ENCODE measurements around the gene PPARA.

Gene PPARA

DNA sequence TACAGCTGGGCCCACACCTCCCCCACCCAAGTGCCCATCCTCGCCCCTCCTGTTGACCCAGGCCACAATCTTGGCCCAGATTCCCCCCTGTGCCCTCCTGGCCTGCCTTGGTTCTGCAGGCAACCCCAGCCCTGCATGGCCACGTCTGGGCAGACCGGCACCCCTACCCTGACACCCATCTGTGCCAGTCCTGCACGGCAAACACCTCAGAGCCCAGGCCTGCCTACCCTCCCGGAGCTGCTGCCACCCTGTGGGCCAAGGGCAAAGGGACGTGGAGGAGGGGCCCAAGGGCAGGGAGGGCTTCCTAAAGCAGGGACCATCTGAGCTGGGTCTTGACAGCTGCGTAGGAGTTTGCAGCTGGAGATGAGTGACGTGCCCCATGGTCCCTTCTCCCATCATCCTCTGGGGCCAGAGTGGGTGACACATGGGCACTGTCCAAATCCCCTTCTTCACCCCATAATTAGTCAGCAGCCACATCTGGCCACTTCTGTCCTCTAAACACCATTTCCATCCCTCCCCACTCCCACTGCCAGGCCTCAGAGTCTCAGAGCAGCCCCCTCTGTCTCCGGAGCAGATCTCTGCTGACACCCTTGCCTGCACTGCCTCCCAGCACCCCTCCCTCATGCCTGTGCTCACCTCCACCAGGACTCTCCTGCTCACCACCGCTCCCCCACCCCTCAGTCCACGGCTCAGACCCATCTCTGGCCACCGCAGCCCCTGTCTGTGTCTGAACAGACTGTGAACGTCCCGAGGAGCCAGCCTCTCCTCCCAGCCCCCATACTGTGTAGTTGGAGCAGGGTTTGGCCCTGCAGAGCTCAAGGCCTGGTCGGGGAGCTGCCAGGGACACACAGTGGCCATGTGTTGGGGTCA is 35.6 kb upstream of the PPARA start:
- no peaks in the 10 kb centered on the region for H3K79me2 ChIP-seq (ENCODE audit: control insufficient read depth, insufficient read depth, low read length, unreplicated experiment)
- no peak overlapping the region for H3K4me3 ChIP-seq (ENCODE audit: low read depth, low read length)
- no peak overlapping the region for H3K27ac ChIP-seq (ENCODE audit: low read depth, low read length)
- H2AFZ ChIP-seq (ENCODE audit: low read length, unreplicated experiment), result no peak overlapping the region
- no peaks in the 10 kb centered on the region for H3K27me3 ChIP-seq (ENCODE audit: insufficient read depth, low read length)
- peaks cover 6% of the 10 kb centered on the region for H3K4me1 ChIP-seq (ENCODE audit: control insufficient read depth, insufficient read depth, low read length, unreplicated experiment)
- H3K36me3 ChIP-seq (ENCODE audit: insufficient read depth, low read length), result peaks cover 2% of the 10 kb centered on the region; the same call in 1 of the 2 replicates

DNA sequence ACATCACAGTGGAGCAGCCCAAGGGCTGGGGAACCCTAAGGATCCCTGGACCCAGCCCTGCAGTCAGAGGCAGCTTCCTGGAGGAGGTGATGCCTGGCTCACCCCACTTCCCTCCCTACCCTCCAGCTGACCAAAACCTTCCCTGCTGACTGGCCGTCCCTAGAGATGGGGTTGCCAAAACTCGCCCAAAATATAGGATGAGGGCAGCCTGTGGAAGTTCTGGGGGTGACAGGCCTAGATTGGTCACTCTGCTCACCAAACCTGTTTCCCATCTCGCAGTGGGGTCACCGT is 35.0 kb upstream of the PPARA start:
- Histone ChIP-seq H3K4me3 (ENCODE audit: low read depth, low read length) (no peak overlapping the region), H3K27me3 (ENCODE audit: insufficient read depth, low read length) (no peaks in the 10 kb centered on the region), H3K36me3 (ENCODE audit: insufficient read depth, low read length) (no peaks in the 10 kb centered on the region; the same call in 1 of the 2 replicates), H2AFZ (ENCODE audit: low read length, unreplicated experiment) (no peak overlapping the region), H3K79me2 (ENCODE audit: control insufficient read depth, insufficient read depth, low read length, unreplicated experiment) (no peaks in the 10 kb centered on the region), H3K4me1 (ENCODE audit: control insufficient read depth, insufficient read depth, low read length, unreplicated experiment) (peaks cover 5% of the 10 kb centered on the region), H3K27ac (ENCODE audit: low read depth, low read length) (no peak overlapping the region)

DNA sequence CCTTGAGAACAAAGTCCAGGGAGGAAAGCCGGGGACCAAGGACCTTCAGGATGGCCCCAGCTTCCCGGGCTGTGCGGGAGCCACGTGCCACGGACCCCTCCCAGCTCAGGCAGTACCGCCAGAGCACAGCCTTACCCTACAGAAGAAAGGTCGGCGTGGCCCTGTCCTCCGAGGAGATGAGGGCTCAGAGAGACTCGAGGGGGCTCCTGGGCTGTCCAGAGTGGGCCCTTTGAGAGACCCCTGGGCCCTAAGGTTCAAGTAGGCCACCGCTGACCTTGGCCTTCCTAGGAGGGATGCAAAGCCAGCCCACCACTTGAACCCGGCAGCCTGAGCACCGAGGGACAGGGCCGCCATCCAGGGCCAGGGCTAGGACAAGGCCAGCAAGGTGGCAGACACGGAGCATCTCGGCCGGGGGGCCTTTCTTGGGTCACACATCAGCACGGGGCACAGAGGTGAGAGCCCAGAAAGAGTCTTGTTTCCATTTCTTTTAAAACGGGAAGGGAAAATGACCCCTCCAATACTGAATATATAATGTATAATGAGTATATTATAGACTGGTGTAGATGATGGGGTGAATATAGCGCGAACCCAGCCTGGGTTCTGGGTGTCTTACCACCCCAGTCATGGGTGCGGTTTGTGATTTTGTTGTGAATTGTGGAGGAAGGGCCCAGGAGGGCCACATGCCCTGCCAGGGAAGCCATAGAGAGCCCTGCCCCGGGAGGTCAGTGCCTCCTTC is 34.4 kb upstream of the PPARA start:
- no peaks in the 10 kb centered on the region for H3K4me1 ChIP-seq (ENCODE audit: control insufficient read depth, insufficient read depth, low read length, unreplicated experiment)
- H3K79me2 ChIP-seq (ENCODE audit: control insufficient read depth, insufficient read depth, low read length, unreplicated experiment), result no peaks in the 10 kb centered on the region
- no peak overlapping the region for H3K4me3 ChIP-seq (ENCODE audit: low read depth, low read length)
- no peaks in the 10 kb centered on the region for H3K36me3 ChIP-seq (ENCODE audit: insufficient read depth, low read length)
- peak overlapping the region; percentile 23; the same call in 1 of the 2 replicates for H3K27ac ChIP-seq (ENCODE audit: low read depth, low read length)
- no peak overlapping the region for H2AFZ ChIP-seq (ENCODE audit: low read length, unreplicated experiment)
- no peaks in the 10 kb centered on the region for H3K27me3 ChIP-seq (ENCODE audit: insufficient read depth, low read length)

DNA sequence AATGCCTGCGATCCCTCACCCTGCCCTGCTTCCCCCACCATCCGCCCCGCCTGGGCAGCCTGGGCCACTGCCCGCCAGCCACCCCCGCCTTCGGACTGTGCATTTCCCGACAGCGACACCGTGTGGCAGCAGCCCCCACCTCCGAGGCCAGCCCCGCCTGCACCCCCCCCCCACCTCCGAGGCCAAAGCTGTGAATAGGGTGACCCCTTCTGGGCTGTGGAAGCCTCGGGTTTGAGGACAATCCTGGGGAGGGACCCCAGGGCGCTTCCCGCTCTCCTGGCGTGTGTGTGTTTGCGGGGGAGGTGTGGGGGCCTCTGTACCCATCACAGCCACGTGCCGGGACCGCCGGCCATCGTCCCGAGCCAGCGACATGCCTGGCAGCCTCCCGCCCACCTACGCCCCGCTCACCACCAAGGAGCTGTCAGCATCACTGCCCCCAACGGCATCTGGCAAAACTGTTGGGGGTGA is 33.8 kb upstream of the PPARA start:
- H2AFZ ChIP-seq (ENCODE audit: low read length, unreplicated experiment), result no peak overlapping the region
- no peak overlapping the region for H3K27ac ChIP-seq (ENCODE audit: low read depth, low read length)
- H3K4me3 ChIP-seq (ENCODE audit: low read depth, low read length), result no peak overlapping the region
- H3K36me3 ChIP-seq (ENCODE audit: insufficient read depth, low read length), result no peaks in the 10 kb centered on the region
- no peaks in the 10 kb centered on the region for H3K4me1 ChIP-seq (ENCODE audit: control insufficient read depth, insufficient read depth, low read length, unreplicated experiment)
- H3K27me3 ChIP-seq (ENCODE audit: insufficient read depth, low read length), result no peaks in the 10 kb centered on the region
- no peaks in the 10 kb centered on the region for H3K79me2 ChIP-seq (ENCODE audit: control insufficient read depth, insufficient read depth, low read length, unreplicated experiment)

DNA sequence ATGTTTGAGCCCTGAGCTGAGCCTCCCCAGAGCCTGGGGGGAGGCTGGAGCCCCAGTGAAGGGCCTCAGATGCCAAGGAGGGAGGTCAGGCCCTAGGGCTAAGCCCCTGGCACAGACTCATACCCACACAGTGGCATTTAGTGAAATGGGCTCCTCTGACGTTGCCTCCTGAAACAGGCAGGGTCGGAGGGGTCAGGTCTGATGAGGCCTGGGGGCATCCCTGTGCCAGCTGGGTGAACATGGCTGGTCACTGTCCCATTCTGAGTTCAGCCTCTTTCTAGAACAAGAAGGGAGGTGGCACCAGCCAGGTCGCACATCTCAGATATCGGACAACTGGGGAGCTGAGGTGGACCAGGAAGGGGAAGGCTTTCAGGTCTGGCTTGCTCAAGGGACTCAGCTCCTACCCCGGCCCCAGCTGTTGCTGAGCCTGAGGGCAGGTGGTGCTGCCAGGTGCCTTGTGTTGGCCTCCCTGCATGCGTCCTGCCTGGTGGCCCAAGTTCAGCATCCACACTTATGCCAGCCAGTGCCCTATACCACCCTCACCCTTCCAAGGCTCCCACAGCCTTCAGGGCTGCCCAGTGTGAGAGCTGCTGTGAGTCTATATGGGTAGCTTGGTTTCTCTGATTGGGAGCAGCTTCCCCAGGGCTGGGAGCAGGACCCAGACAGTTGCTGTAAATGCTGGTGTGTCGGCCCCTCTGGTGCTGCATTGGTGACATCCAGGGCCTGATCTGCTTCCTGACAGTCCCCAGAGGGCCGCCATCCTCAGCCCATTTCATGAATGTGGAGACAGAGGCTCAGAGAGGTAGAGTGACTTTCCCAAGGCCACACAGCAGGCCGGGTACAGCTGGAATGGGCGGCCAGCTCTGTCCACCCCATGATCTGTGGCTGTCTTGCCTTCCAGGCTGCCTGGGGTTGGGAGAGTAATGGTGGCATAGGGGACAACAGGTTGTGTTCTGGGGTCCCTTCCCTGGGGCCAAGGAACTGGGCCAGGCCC is 32.8 kb upstream of the PPARA start:
- Histone ChIP-seq H3K4me1 (ENCODE audit: control insufficient read depth, insufficient read depth, low read length, unreplicated experiment) (peaks cover under 1% of the 10 kb centered on the region), H3K27me3 (ENCODE audit: insufficient read depth, low read length) (no peaks in the 10 kb centered on the region), H3K79me2 (ENCODE audit: control insufficient read depth, insufficient read depth, low read length, unreplicated experiment) (no peaks in the 10 kb centered on the region), H3K4me3 (ENCODE audit: low read depth, low read length) (no peak overlapping the region), H2AFZ (ENCODE audit: low read length, unreplicated experiment) (no peak overlapping the region), H3K36me3 (ENCODE audit: insufficient read depth, low read length) (no peaks in the 10 kb centered on the region), H3K27ac (ENCODE audit: low read depth, low read length) (no peak overlapping the region)

DNA sequence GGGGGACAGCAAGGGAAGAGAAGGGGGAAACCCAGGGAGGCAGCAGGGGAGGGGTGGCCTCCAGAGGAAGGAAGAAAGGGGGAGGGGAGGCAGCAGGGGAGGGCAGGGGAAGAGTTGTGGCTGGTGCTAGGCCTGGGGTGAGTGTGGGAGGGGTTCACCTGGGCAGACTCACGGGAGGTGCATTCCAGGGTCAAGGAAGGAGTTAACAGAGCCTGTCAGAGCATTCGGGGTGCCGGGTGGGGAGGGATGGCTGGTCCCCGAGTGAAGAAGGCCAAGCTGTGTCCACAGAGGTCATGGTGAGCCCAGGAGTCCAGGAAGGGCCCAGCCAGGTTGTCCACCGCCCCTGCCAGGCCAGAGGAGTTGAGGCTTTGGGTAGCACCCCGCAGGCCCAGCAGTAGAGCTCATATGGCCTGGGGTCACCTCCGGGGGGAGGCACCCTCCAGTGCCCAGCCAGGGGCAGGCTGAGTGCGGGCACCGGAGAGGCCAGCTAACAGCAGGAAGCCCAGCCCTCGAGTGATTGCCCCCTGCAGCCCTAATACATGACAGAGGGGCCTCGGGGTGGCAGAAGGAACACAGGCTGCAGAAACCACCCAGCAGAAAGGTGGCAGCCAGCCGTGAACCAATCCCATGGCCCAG is 31.1 kb upstream of the PPARA start:
- Histone ChIP-seq H2AFZ (ENCODE audit: low read length, unreplicated experiment) (no peak overlapping the region), H3K4me3 (ENCODE audit: low read depth, low read length) (no peak overlapping the region), H3K27me3 (ENCODE audit: insufficient read depth, low read length) (no peaks in the 10 kb centered on the region), H3K36me3 (ENCODE audit: insufficient read depth, low read length) (no peaks in the 10 kb centered on the region), H3K4me1 (ENCODE audit: control insufficient read depth, insufficient read depth, low read length, unreplicated experiment) (peaks cover 6% of the 10 kb centered on the region), H3K27ac (ENCODE audit: low read depth, low read length) (no peak overlapping the region), H3K79me2 (ENCODE audit: control insufficient read depth, insufficient read depth, low read length, unreplicated experiment) (no peaks in the 10 kb centered on the region)

DNA sequence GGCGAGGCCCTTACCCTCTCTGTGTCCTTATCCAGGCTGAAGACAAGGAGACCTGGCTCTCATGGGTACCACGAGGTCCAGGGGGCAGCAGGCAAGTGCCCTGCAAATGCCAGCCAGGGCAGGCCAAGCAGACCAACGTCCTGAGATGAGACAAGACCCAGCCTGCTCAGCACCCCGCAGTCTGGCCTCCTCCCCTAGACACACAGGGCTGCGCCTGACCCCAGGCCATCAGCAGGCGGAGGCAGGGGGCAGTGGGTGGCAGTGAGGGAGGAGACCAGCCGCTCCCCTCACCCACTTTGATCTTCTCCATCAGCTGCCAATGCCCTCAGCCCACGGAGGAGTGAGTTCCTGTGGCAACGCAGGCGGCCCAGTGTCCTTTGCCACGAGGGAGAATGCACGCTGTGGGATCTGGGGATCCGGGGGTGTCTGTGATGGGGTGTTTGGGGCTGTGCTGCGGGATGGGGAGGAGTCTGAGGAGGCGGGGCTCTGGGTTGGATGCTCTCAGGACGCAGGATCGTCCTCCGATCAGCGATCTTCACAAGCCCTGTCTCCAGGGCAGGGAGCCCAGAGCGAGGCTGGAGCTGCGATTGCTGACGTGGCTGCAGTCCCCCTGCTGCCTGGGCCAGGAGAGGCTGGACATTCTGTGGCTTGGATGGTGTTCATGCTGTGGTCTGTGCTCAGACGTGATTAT is 30.5 kb upstream of the PPARA start:
- Histone ChIP-seq H3K27me3 (ENCODE audit: insufficient read depth, low read length) (no peaks in the 10 kb centered on the region), H3K27ac (ENCODE audit: low read depth, low read length) (no peak overlapping the region), H3K4me1 (ENCODE audit: control insufficient read depth, insufficient read depth, low read length, unreplicated experiment) (peaks cover 6% of the 10 kb centered on the region), H3K36me3 (ENCODE audit: insufficient read depth, low read length) (no peaks in the 10 kb centered on the region), H3K4me3 (ENCODE audit: low read depth, low read length) (no peak overlapping the region), H2AFZ (ENCODE audit: low read length, unreplicated experiment) (no peak overlapping the region), H3K79me2 (ENCODE audit: control insufficient read depth, insufficient read depth, low read length, unreplicated experiment) (no peaks in the 10 kb centered on the region)

DNA sequence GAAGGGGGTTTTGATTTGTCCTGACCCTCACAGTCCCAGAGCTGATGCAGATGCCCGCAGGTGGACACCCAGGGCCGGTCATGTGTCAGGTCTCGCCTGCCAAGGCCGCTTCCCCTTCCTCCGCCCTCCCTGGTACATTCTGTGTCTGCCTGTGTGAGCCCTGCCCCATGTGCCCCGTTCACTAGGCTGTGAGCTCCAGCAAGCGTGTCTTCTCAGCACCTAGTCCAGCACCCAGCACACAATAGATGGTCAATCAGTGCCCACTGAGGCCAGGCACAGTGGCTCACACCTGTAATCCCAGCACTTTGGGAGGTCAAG is 29.9 kb upstream of the PPARA start:
- H3K4me1 ChIP-seq (ENCODE audit: control insufficient read depth, insufficient read depth, low read length, unreplicated experiment), result peaks cover 6% of the 10 kb centered on the region

DNA sequence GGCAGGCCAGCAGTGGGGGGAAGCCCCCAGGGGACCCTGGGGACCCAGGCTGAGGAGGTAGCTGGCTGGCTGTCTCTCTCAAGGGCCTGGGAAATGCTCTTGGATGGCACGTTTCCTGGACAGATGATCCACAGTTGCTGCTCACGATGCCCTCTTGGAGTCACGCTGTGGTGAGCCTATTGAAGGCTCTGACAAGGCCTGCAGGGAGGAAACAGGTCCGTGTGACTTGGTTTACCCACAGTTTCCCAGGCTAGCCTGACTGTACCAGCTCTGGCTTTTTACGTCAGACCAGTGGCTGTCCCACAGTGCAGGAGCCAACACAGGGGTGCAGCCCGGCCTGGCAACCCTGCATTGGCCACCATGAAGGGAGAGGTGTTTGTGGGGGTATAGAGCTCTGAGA is 29.2 kb upstream of the PPARA start:
- Histone ChIP-seq H3K4me3 (ENCODE audit: low read depth, low read length) (no peak overlapping the region), H3K27me3 (ENCODE audit: insufficient read depth, low read length) (no peaks in the 10 kb centered on the region), H3K4me1 (ENCODE audit: control insufficient read depth, insufficient read depth, low read length, unreplicated experiment) (peaks cover 6% of the 10 kb centered on the region), H3K36me3 (ENCODE audit: insufficient read depth, low read length) (no peaks in the 10 kb centered on the region), H3K79me2 (ENCODE audit: control insufficient read depth, insufficient read depth, low read length, unreplicated experiment) (no peaks in the 10 kb centered on the region), H2AFZ (ENCODE audit: low read length, unreplicated experiment) (no peak overlapping the region), H3K27ac (ENCODE audit: low read depth, low read length) (no peak overlapping the region)

More for the DNA sequence above, 29.9 kb upstream of the PPARA start:
- H3K79me2 ChIP-seq (ENCODE audit: control insufficient read depth, insufficient read depth, low read length, unreplicated experiment), result no peaks in the 10 kb centered on the region
- H3K36me3 ChIP-seq (ENCODE audit: insufficient read depth, low read length), result no peaks in the 10 kb centered on the region
- H3K4me3 ChIP-seq (ENCODE audit: low read depth, low read length), result no peak overlapping the region
- no peak overlapping the region for H2AFZ ChIP-seq (ENCODE audit: low read length, unreplicated experiment)
- no peaks in the 10 kb centered on the region for H3K27me3 ChIP-seq (ENCODE audit: insufficient read depth, low read length)
- H3K27ac ChIP-seq (ENCODE audit: low read depth, low read length), result no peak overlapping the region
